Keratinocyte (primary cell): Measurements from ENCODE around the gene RAB11FIP2. TPM values are rescaled to one million over a fixed set of nuclear protein-coding genes. Genes with fewer than 3 reads are reported as not detected.

Experiments
- DNase-seq: peaks from one replicate; pipeline ENCODE4 v3.0.0-alpha.2; 2011; ENCODE audit warnings: low read depth, missing footprints, low spot score
- FAIRE-seq: peaks from 2 replicates; lab custom pipeline; 2011; peaks lifted over from hg19 to GRCh38; lab: Jason Lieb, UNC
- H2AFZ ChIP-seq: 2 replicates; pipeline ENCODE4 v1.6.0; 2012; ENCODE audit warnings: low read length, control low read depth, inconsistent platforms; ENCODE audit not compliant: control insufficient read depth
- H3K27ac ChIP-seq: 2 replicates; pipeline ENCODE4 v1.5.1; 2011; ENCODE audit warnings: low read length; ENCODE audit not compliant: control insufficient read depth, insufficient read depth
- H3K27me3 ChIP-seq: 3 replicates; pipeline ENCODE4 v1.6.0; 2011; ENCODE audit warnings: low read length; ENCODE audit not compliant: control insufficient read depth, insufficient read depth; ENCODE audit errors: extremely low read depth
- H3K36me3 ChIP-seq, 2 experiments: 2 replicates in 1 of 2; 3 replicates in 1 of 2; pipeline ENCODE4 v1.5.1; 2011; ENCODE audit warnings: low read length in 2 of 2, mild to moderate bottlenecking in 1 of 2; ENCODE audit not compliant: control insufficient read depth in 2 of 2, insufficient read depth in 2 of 2; ENCODE audit errors: extremely low read depth in 1 of 2
- H3K4me1 ChIP-seq: 3 replicates; pipeline ENCODE4 v1.5.1; 2011; ENCODE audit warnings: low read length; ENCODE audit not compliant: control insufficient read depth, insufficient read depth; ENCODE audit errors: extremely low read depth
- H3K4me2 ChIP-seq: 3 replicates; pipeline ENCODE4 v1.6.0; 2011; ENCODE audit warnings: low read depth, low read length; ENCODE audit not compliant: control insufficient read depth, insufficient read depth; ENCODE audit errors: extremely low read depth
- H3K4me3 ChIP-seq, 3 experiments: fragments of 200-600 bp in 1 of 3; sonication (generic) in 1 of 3; 2 replicates in 2 of 3; 3 replicates in 1 of 3; pipeline ENCODE4 v1.5.1; 2011 to 2016; ENCODE audit warnings: low read length in 3 of 3, mild to moderate bottlenecking in 3 of 3, control low read depth in 2 of 3, inconsistent platforms in 1 of 3, low read depth in 1 of 3, mixed read lengths in 1 of 3, mixed run types in 1 of 3, moderate library complexity in 1 of 3; ENCODE audit not compliant: control insufficient read depth in 2 of 3, insufficient read depth in 2 of 3; ENCODE audit errors: extremely low read depth in 1 of 3
- H3K79me2 ChIP-seq: 2 replicates; pipeline ENCODE4 v1.6.0; 2012; ENCODE audit warnings: low read length; ENCODE audit not compliant: control insufficient read depth, insufficient read depth
- H3K9ac ChIP-seq: 3 replicates; pipeline ENCODE4 v1.6.0; 2011; ENCODE audit warnings: low read length; ENCODE audit not compliant: control insufficient read depth, insufficient read depth; ENCODE audit errors: extremely low read depth
- H3K9me1 ChIP-seq: 3 replicates; pipeline ENCODE4 v1.6.0; 2011; ENCODE audit warnings: low read length; ENCODE audit not compliant: control insufficient read depth, insufficient read depth; ENCODE audit errors: extremely low read depth
- H3K9me3 ChIP-seq: 2 replicates; pipeline ENCODE4 v1.5.1; 2012; ENCODE audit warnings: low read depth, low read length; ENCODE audit not compliant: control insufficient read depth
- H4K20me1 ChIP-seq: 3 replicates; pipeline ENCODE4 v1.6.0; 2011; ENCODE audit warnings: low read length; ENCODE audit not compliant: control insufficient read depth, insufficient read depth; ENCODE audit errors: extremely low read depth
- CTCF ChIP-seq, 3 experiments: IDR thresholded peaks in 1 of 3; conservative IDR thresholded peaks in 1 of 3; optimal IDR thresholded peaks in 1 of 3; 2 replicates in 2 of 3; 3 replicates in 1 of 3; pipeline versions ENCODE3 to v1.5.1; 2011; ENCODE audit warnings: low read length in 3 of 3, mild to moderate bottlenecking in 3 of 3, moderate library complexity in 2 of 3, control low read depth in 1 of 3, inconsistent platforms in 1 of 3; ENCODE audit not compliant: insufficient read depth in 2 of 3; ENCODE audit errors: extremely low read depth in 1 of 3
- EZH2 ChIP-seq: IDR thresholded peaks from one replicate; pipeline ENCODE4 v1.6.1; 2012; ENCODE audit warnings: inconsistent platforms, mild to moderate bottlenecking, low read length, moderate library complexity
- dilution Hi-C: fragments of 300-500 bp; cut with MboI; formaldehyde crosslinking; loops from one replicate; pipeline ENCODE4 v1.7.0; 2020; ENCODE audit warnings: low sequenced_read_pairs; ENCODE audit not compliant: extremely low pct_ligation_motif_present
- polyA plus RNA-seq, 5 experiments: library from polyadenylated mRNA; depleted of rRNA in 3 of 5; stranded (reverse) in 3 of 5; stranded (forward) in 1 of 5; unstranded in 1 of 5; fragments of >200 nt; gene quantifications; 1 replicate in 1 of 5; 2 replicates in 3 of 5; 3 replicates in 1 of 5; pipeline versions ENCODE4 v1.2.1 to v1.2.3, GENCODE V29; 2011 to 2012; ENCODE audit warnings: missing spikeins in 2 of 5, low read depth in 1 of 5, low replicate concordance in 1 of 5

RAB11FIP2 gene
- polyA plus RNA-seq, 1 donor (not counting 4 experiments of a cell fraction or from before 2014, with no cell fraction given), result 6.1 TPM

- FAIRE-seq (no peak), DNase-seq (no peak)
- Histone ChIP-seq H3K36me3 (no peaks in the 10 kb centered on the region), H3K27ac (peak overlapping the region; percentile 63), H3K4me2 (peak overlapping the region; percentile 72), H4K20me1 (no peaks in the 10 kb centered on the region), H3K79me2 (peaks cover 13% of the 10 kb centered on the region), H2AFZ (peak overlapping the region; percentile 32), H3K9ac (peak overlapping the region; percentile 74), H3K9me1 (peaks cover 3% of the 10 kb centered on the region), H3K27me3 (no peaks in the 10 kb centered on the region), H3K4me3 (peak overlapping the region; percentile 70 to 83 (median 74)), H3K4me1 (peaks cover 8% of the 10 kb centered on the region), H3K9me3 (no peaks in the 10 kb centered on the region)
- TF ChIP-seq EZH2, result no peak
- no peak for TF ChIP-seq CTCF (optimal IDR thresholded peaks at IDR 0.05 in 1 of 3, IDR thresholded peaks at IDR 0.05 in 1 of 3, conservative IDR thresholded peaks at IDR 0.05 in 1 of 3; ENCODE audit: extremely low read depth in 1 of 3, insufficient read depth in 2 of 3, low read length in 3 of 3)
- dilution Hi-C loops, result no loop called here
These were observed 1.4 kb downstream of the RAB11FIP2 start for GRCh38 chr10:118045158-118045836.

GRCh38 chr10:118042827-118043242 lies 3.9 kb downstream of the RAB11FIP2 start:
- H3K36me3 ChIP-seq, result peaks cover 0 to 2% of the 10 kb centered on the region in 2 experiments
- DNase-seq (no peak), FAIRE-seq (no peak)
- H3K79me2 ChIP-seq, result peaks cover 13% of the 10 kb centered on the region
- H3K27ac ChIP-seq, result no peak overlapping the region
- no peaks in the 10 kb centered on the region for H3K9me3 ChIP-seq
- H3K4me3 ChIP-seq, result no peak overlapping the region
- no peak overlapping the region for H3K4me2 ChIP-seq
- dilution Hi-C loops, result no loop called here
- TF ChIP-seq CTCF (optimal IDR thresholded peaks at IDR 0.05 in 1 of 3, IDR thresholded peaks at IDR 0.05 in 1 of 3, conservative IDR thresholded peaks at IDR 0.05 in 1 of 3; ENCODE audit: extremely low read depth in 1 of 3, insufficient read depth in 2 of 3, low read length in 3 of 3) (no peak), EZH2 (no peak)
- H3K27me3 ChIP-seq, result no peaks in the 10 kb centered on the region
- no peak overlapping the region for H2AFZ ChIP-seq
- H3K9me1 ChIP-seq, result peaks cover 3% of the 10 kb centered on the region
- peaks cover 8% of the 10 kb centered on the region for H3K4me1 ChIP-seq
- H4K20me1 ChIP-seq, result no peaks in the 10 kb centered on the region
- H3K9ac ChIP-seq, result no peak overlapping the region
